CD4-positive, alpha-beta T cell (primary cell): Measurements from ENCODE around the gene RHOBTB3. TPM values are rescaled to one million over a fixed set of nuclear protein-coding genes. Genes with fewer than 3 reads are reported as not detected.

ENCODE experiments used
- ATAC-seq: fragments of 200-7000 bp; cut with Tn5 transposase; one replicate; pipeline ENCODE4 v1.10.0; 2022; ENCODE audit warnings: mild to moderate bottlenecking; ENCODE audit not compliant: poor library complexity
- CTCF ChIA-PET: fragments of 350-600 bp; sonication (Branson Sonifier 250); formaldehyde crosslinking; loops from one replicate; lab custom pipeline; 2021; ENCODE audit warnings: antibody characterized with exemption, inconsistent platforms; lab: Charles Lee
- POLR2A ChIA-PET: fragments of 350-600 bp; sonication (Branson Sonifier 250); formaldehyde crosslinking; loops from one replicate; lab custom pipeline; 2021; ENCODE audit warnings: antibody characterized with exemption, inconsistent platforms; lab: Charles Lee
- DNase-seq, 14 experiments: peaks; one replicate each; pipeline ENCODE4 v3.0.0-alpha.2; 2013 to 2020; ENCODE audit warnings: mixed read lengths in 2 of 14
- H3K27ac ChIP-seq, 2 donors: one replicate each; pipeline versions ENCODE4 v1.5.1 to v1.7.0; 2013; ENCODE audit warnings: low read length in 2 of 2, low read depth in 1 of 2, mild to moderate bottlenecking in 1 of 2
- H3K27me3 ChIP-seq, 2 experiments: 1 replicate in 1 of 2; 2 replicates in 1 of 2; pipeline versions ENCODE4 v1.6.1 to v1.7.0; 2013; ENCODE audit warnings: low read length in 2 of 2, control low read depth in 1 of 2, mild to moderate bottlenecking in 1 of 2, moderate library complexity in 1 of 2; ENCODE audit not compliant: insufficient read depth in 2 of 2, control insufficient read depth in 1 of 2
- H3K36me3 ChIP-seq: one replicate; pipeline ENCODE4 v1.6.1; 2013; ENCODE audit warnings: low read length, control low read depth; ENCODE audit not compliant: insufficient read depth
- H3K4me1 ChIP-seq: one replicate; pipeline ENCODE4 v1.6.1; 2013; ENCODE audit warnings: low read length, control low read depth; ENCODE audit not compliant: insufficient read depth
- H3K4me3 ChIP-seq: one replicate; pipeline ENCODE4 v1.5.1; 2013; ENCODE audit warnings: mild to moderate bottlenecking, low read length, moderate library complexity
- H3K9me3 ChIP-seq, 2 experiments: 1 replicate in 1 of 2; 2 replicates in 1 of 2; pipeline versions ENCODE4 v1.6.1 to v1.7.0; 2013; ENCODE audit warnings: low read length in 2 of 2, mild to moderate bottlenecking in 2 of 2, control low read depth in 1 of 2, moderate library complexity in 1 of 2; ENCODE audit not compliant: control insufficient read depth in 1 of 2, insufficient read depth in 1 of 2
- H3K27ac Mint-ChIP-seq: one replicate; pipeline ENCODE4 v1.8.0; 2020; ENCODE audit warnings: mixed read lengths
- H3K27me3 Mint-ChIP-seq: one replicate; pipeline ENCODE4 v1.8.0; 2021; ENCODE audit warnings: mixed read lengths
- H3K36me3 Mint-ChIP-seq: one replicate; pipeline ENCODE4 v1.8.0; 2021; ENCODE audit warnings: low read depth, mixed read lengths
- H3K4me1 Mint-ChIP-seq: one replicate; pipeline ENCODE4 v1.8.0; 2021; ENCODE audit warnings: low read depth, mixed read lengths
- H3K4me3 Mint-ChIP-seq: one replicate; pipeline ENCODE4 v1.8.0; 2020; ENCODE audit warnings: mild to moderate bottlenecking, mixed read lengths
- H3K9me3 Mint-ChIP-seq: one replicate; pipeline ENCODE4 v1.8.0; 2020; ENCODE audit warnings: mixed read lengths
- CTCF ChIP-seq: fragments of 200-600 bp; IDR thresholded peaks from one replicate; pipeline ENCODE4 v1.8.0; 2022; ENCODE audit warnings: antibody characterized with exemption, mild to moderate bottlenecking
- intact Hi-C, 2 experiments: fragments of 100-400 bp; cut with DNase I in 1 of 2; cut with micrococcal nuclease in 1 of 2; formaldehyde crosslinking; loops; one replicate each; pipeline versions ENCODE4 v1.15.1 to v1.9.0; 2023 to 2025; cut with DNase I, micrococcal nuclease
- total RNA-seq, 174 experiments: library from RNA in 2 of 174; stranded (reverse) in 2 of 174; gene quantifications; one replicate each; pipeline ENCODE4 v1.2.3 and lab custom pipeline; 2021 to 2026

The RHOBTB3 gene
- total RNA-seq, 2 experiments from 2014 or later: 3.8 to 4.3 TPM

GRCh38 chr5:95721582-95722295 is 9.4 kb upstream of the RHOBTB3 start:
- DNase-seq (no peak), ATAC-seq (no peak)
- no peak overlapping the region for H3K4me3 ChIP-seq
- no peaks in the 10 kb centered on the region for H3K27me3 Mint-ChIP-seq
- no peaks in the 10 kb centered on the region for H3K36me3 ChIP-seq
- H3K4me1 Mint-ChIP-seq: peaks cover 12% of the 10 kb centered on the region
- no peak overlapping the region for H3K4me3 Mint-ChIP-seq
- intact Hi-C loops: no loop called here
- no peak overlapping the region for H3K27ac Mint-ChIP-seq
- H3K36me3 Mint-ChIP-seq: no peaks in the 10 kb centered on the region
- no peak for TF ChIP-seq CTCF
- CTCF ChIA-PET: interaction anchor here (0.7 kb wide), 1 partner anchor 31 kb away, joined by 3 read pairs; no protein-coding TSS in a partner anchor
- no peaks in the 10 kb centered on the region for H3K27me3 ChIP-seq
- POLR2A ChIA-PET: interaction anchor here (1.1 kb wide), 1 partner anchor 9 kb away, joined by 4 read pairs; the partner anchor contains the start of gene RHOBTB3
- no peaks in the 10 kb centered on the region for H3K9me3 ChIP-seq
- no peak overlapping the region for H3K27ac ChIP-seq
- H3K4me1 ChIP-seq: peaks cover 20% of the 10 kb centered on the region
- no peaks in the 10 kb centered on the region for H3K9me3 Mint-ChIP-seq

GRCh38 chr5:95723632-95724369 is 7.3 kb upstream of the RHOBTB3 start:
- Mint-ChIP-seq H3K36me3 (no peaks in the 10 kb centered on the region), H3K27ac (no peak overlapping the region), H3K4me1 (peaks cover 33% of the 10 kb centered on the region), H3K9me3 (no peaks in the 10 kb centered on the region), H3K27me3 (no peaks in the 10 kb centered on the region), H3K4me3 (no peak overlapping the region)
- Histone ChIP-seq H3K36me3 (no peaks in the 10 kb centered on the region), H3K27me3 (no peaks in the 10 kb centered on the region), H3K9me3 (no peaks in the 10 kb centered on the region), H3K27ac (no peak overlapping the region), H3K4me3 (no peak overlapping the region), H3K4me1 (peaks cover 8% of the 10 kb centered on the region)
- no peak for ATAC-seq
- no peak for DNase-seq
- intact Hi-C loops: no loop called here
- no peak for TF ChIP-seq CTCF
- POLR2A ChIA-PET: interaction anchor here (0.7 to 2.0 kb wide), 4 partner anchors 10 to 612 kb away, joined by 3 to 5 read pairs (median 4); no protein-coding TSS in a partner anchor
- CTCF ChIA-PET: interaction anchor here (0.7 to 1.6 kb wide), 2 partner anchors 10 to 58 kb away, joined by 3 to 4 read pairs; no protein-coding TSS in a partner anchor

GRCh38 chr5:95725071-95725820 is 5.9 kb upstream of the RHOBTB3 start:
- TF ChIP-seq CTCF: no peak
- intact Hi-C loops: loop anchor here in 1 of 2 experiments (5.0 kb wide), 1 partner anchor 58 kb away; no protein-coding TSS in a partner anchor
- ChIA-PET CTCF (interaction anchor here (0.7 to 1.2 kb wide), 2 partner anchors 23 to 35 kb away, joined by 3 to 5 read pairs; no protein-coding TSS in a partner anchor), POLR2A (interaction anchor here (0.6 to 2.0 kb wide), 2 partner anchors 11 to 31 kb away, joined by 4 to 5 read pairs; no protein-coding TSS in a partner anchor)
- no peak overlapping the region for H3K27ac ChIP-seq
- DNase-seq (no peak), ATAC-seq (no peak)
- peaks cover 46% of the 10 kb centered on the region for H3K4me1 Mint-ChIP-seq
- H3K36me3 ChIP-seq: no peaks in the 10 kb centered on the region
- no peak overlapping the region for H3K4me3 Mint-ChIP-seq
- H3K27me3 ChIP-seq: peaks cover 0 to 2% of the 10 kb centered on the region in 2 experiments
- H3K27ac Mint-ChIP-seq: no peak overlapping the region
- peaks cover 3% of the 10 kb centered on the region for H3K4me1 ChIP-seq
- no peaks in the 10 kb centered on the region for H3K9me3 ChIP-seq
- H3K36me3 Mint-ChIP-seq: no peaks in the 10 kb centered on the region
- peaks cover 1% of the 10 kb centered on the region for H3K27me3 Mint-ChIP-seq
- no peak overlapping the region for H3K4me3 ChIP-seq
- H3K9me3 Mint-ChIP-seq: no peaks in the 10 kb centered on the region
